PC-9 (cell line): Measurements from ENCODE around the gene ACTR3.
"Not testable (repeated sequence)": the region's sequence is repeated elsewhere in the genome, so short reads cannot be mapped to it uniquely, and the experiment has no call there.

Source experiments
- EZH2 ChIP-seq: fragments of 200-600 bp; sonication (generic); IDR thresholded peaks from 2 replicates; pipeline ENCODE4 v1.8.0; 2017; ENCODE audit warnings: antibody characterized with exemption, low read depth
- TF ChIP-seq, protein P1 (sequence below): fragments of 200-600 bp; sonication (generic); conservative IDR thresholded peaks from 2 replicates; pipeline ENCODE4 v1.6.1; 2017; ENCODE audit warnings: mixed run types, antibody characterized with exemption, mild to moderate bottlenecking, moderate library complexity

DNA sequence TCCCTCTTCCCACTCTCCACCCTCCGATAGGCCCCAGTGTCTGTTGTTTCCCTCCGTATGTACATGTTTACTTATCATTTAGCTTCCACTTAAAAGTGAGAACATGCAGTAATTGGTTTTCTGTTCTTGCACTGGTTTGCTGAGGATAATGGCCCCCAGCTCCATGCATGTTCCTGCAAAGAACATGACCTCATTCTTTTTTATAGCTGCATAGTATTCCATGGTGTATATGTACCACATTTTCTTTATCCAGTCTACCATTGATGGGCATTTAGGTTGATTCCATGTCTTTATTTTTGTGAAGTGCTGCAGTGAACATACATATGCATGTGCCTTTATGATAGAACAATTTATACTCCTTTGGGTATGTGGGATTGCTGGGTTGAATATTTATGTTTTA is 55.9 kb downstream of the ACTR3 start:
- TF ChIP-seq EZH2 = not testable (repeated sequence)
- TF ChIP-seq, protein P1, sequence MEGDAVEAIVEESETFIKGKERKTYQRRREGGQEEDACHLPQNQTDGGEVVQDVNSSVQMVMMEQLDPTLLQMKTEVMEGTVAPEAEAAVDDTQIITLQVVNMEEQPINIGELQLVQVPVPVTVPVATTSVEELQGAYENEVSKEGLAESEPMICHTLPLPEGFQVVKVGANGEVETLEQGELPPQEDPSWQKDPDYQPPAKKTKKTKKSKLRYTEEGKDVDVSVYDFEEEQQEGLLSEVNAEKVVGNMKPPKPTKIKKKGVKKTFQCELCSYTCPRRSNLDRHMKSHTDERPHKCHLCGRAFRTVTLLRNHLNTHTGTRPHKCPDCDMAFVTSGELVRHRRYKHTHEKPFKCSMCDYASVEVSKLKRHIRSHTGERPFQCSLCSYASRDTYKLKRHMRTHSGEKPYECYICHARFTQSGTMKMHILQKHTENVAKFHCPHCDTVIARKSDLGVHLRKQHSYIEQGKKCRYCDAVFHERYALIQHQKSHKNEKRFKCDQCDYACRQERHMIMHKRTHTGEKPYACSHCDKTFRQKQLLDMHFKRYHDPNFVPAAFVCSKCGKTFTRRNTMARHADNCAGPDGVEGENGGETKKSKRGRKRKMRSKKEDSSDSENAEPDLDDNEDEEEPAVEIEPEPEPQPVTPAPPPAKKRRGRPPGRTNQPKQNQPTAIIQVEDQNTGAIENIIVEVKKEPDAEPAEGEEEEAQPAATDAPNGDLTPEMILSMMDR = not testable (repeated sequence)
